Lung (tissue), 12 donors: ENCODE measurements around the gene AMBN. TPM values are rescaled to one million over a fixed set of nuclear protein-coding genes. Genes with fewer than 3 reads are reported as not detected.

Experiments
- ATAC-seq: fragments of 200-7000 bp; cut with Tn5 transposase; one replicate; pipeline ENCODE4 v1.9.1; 2020; ENCODE audit warnings: moderate number of reproducible peaks; ENCODE audit not compliant: insufficient read depth, low FRiP score
- DNase-seq, 3 donors: peaks; one replicate each; pipeline ENCODE4 v3.0.0-alpha.2; 2013 to 2017
- H3K27ac ChIP-seq, 2 donors: one replicate each; pipeline ENCODE4 v1.5.1; 2013; ENCODE audit warnings: mild to moderate bottlenecking in 2 of 2, moderate library complexity in 2 of 2, control low read depth in 1 of 2, inconsistent platforms in 1 of 2, low read depth in 1 of 2, low read length in 1 of 2
- H3K27me3 ChIP-seq, 3 donors: one replicate each; pipeline ENCODE4 v1.5.1; 2013; ENCODE audit warnings: low read length in 2 of 3; ENCODE audit not compliant: control insufficient read depth in 3 of 3, insufficient read depth in 3 of 3
- H3K36me3 ChIP-seq, 4 donors: one replicate each; pipeline ENCODE4 v1.5.1; 2013; ENCODE audit warnings: low read length in 4 of 4, mild to moderate bottlenecking in 1 of 4, moderate library complexity in 1 of 4; ENCODE audit not compliant: control insufficient read depth in 4 of 4, insufficient read depth in 4 of 4
- H3K4me1 ChIP-seq, 5 donors: one replicate each; pipeline ENCODE4 v1.5.1; 2013; ENCODE audit warnings: low read length in 5 of 5, mild to moderate bottlenecking in 2 of 5, moderate library complexity in 1 of 5; ENCODE audit not compliant: control insufficient read depth in 5 of 5, insufficient read depth in 5 of 5
- H3K4me3 ChIP-seq: one replicate; pipeline ENCODE4 v1.5.1; 2013; ENCODE audit warnings: mild to moderate bottlenecking, control low read depth, moderate library complexity
- H3K9ac ChIP-seq, 2 donors: one replicate each; pipeline ENCODE4 v1.5.1; 2013; ENCODE audit warnings: low read length in 2 of 2, control low read depth in 1 of 2; ENCODE audit not compliant: insufficient read depth in 1 of 2
- H3K9me3 ChIP-seq, 4 donors: one replicate each; pipeline ENCODE4 v1.5.1; 2013; ENCODE audit warnings: low read length in 3 of 4, mild to moderate bottlenecking in 1 of 4, moderate library complexity in 1 of 4; ENCODE audit not compliant: control insufficient read depth in 4 of 4, insufficient read depth in 3 of 4
- WGBS, 2 donors: extraction: QIAGEN DNeasy Blood & Tissue Kit; methylation state at CpG; one replicate each; pipeline ENCODE4 v1.1.7; 2013; 5-methylcytosine and 5-hydroxymethylcytosine counted together
- polyA plus RNA-seq, 2 donors: library from polyadenylated mRNA; stranded (reverse); fragments of 200-250 nt; gene quantifications; one replicate each; pipeline ENCODE4 v1.2.1, GENCODE V29; 2013
- total RNA-seq, 2 donors: library from RNA; depleted of rRNA in 1 of 2; stranded (reverse); fragments of >200 nt in 1 of 2; gene quantifications; one replicate each; pipeline ENCODE4 v1.2.1, GENCODE V29; 2014 to 2021
- TF ChIP-seq, protein P1 (sequence below): IDR thresholded peaks from 2 replicates; pipeline ENCODE4 v1.5.1; 2012; ENCODE audit warnings: mild to moderate bottlenecking; ENCODE audit errors: control extremely low read depth, extremely low read depth
- donor health status: control.
- donor health status: control.
- donor health status: Bipolar disorder and iron deficiency.
- donor health status: healthy.
- donor health status: DM: yes; HTN: yes; CAD: no.

The AMBN gene
- total and polyA plus RNA-seq, 4 donors = not detected

DNA sequence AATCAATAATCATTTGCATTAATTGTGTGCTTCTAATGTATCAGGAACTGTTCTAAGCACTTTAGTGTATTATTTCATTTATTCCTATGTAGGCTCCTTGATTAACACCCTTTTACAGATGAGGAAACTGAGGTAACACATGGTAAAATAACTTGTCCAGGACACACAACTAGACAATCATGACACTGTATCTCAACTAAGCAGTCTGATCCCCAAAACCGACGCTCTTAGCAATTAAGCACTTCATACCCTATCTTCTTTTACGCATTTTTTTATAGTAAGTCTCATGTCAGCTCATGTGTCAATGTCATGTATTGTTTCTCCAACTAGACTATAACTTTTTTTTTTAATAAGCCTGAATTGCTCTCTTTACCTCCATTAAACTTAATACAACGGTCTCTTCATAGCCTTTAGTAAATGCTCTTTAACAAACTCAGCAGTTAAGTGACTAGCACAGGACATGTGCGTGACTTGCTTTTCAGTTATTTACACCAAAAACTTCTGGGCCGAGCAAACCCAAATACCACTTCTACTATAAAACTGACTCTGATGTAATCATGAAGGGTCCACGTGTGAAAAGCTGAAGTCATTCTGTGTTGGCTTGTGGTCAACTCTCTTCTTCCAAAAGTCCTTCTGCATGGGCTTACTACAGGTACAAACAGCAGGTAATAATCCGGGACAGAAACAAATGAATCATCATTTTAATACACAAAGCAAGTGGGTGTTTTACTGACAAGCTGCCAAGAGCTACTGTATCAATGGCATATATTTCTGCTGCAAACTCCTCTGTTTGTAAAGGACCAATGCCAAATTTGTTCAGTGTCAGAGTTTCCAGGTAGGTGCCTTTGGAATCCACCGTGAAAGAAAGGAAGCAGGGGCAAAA is 7.9 kb upstream of the AMBN start:
- TF ChIP-seq, protein P1, sequence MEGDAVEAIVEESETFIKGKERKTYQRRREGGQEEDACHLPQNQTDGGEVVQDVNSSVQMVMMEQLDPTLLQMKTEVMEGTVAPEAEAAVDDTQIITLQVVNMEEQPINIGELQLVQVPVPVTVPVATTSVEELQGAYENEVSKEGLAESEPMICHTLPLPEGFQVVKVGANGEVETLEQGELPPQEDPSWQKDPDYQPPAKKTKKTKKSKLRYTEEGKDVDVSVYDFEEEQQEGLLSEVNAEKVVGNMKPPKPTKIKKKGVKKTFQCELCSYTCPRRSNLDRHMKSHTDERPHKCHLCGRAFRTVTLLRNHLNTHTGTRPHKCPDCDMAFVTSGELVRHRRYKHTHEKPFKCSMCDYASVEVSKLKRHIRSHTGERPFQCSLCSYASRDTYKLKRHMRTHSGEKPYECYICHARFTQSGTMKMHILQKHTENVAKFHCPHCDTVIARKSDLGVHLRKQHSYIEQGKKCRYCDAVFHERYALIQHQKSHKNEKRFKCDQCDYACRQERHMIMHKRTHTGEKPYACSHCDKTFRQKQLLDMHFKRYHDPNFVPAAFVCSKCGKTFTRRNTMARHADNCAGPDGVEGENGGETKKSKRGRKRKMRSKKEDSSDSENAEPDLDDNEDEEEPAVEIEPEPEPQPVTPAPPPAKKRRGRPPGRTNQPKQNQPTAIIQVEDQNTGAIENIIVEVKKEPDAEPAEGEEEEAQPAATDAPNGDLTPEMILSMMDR = no peak
- Histone ChIP-seq H3K36me3 (no peaks in the 10 kb centered on the region), H3K9ac (no peak overlapping the region), H3K4me1 (no peaks in the 10 kb centered on the region), H3K27me3 (no peaks in the 10 kb centered on the region), H3K9me3 (no peaks in the 10 kb centered on the region), H3K4me3 (no peak overlapping the region), H3K27ac (no peak overlapping the region)
- ATAC-seq = no peak
- WGBS, 2 donors = 59 to 71% methylated on average over 9 of the region's 9 CpGs
- DNase-seq = peak; percentile 20 to 65 (median 53)

DNA sequence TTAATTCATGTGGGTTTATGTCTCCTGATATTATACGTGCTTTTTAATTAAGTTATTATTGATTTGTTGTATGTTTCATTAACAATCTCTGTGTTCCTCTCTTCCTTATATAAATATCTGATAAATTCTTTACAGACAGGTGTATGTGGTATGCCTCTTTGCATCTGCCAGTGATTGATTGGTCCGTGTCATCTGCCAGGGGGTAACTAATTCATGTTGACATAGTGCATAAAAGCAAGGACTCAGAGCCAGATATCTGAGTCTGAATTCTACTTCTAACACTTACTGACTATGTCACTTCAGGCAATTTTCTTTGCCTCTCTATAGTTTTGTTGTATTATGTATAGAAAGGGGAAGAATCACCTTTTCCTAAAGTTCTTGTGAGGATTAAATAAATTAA is 5.2 kb upstream of the AMBN start:
- TF ChIP-seq, protein P1 = no peak

DNA sequence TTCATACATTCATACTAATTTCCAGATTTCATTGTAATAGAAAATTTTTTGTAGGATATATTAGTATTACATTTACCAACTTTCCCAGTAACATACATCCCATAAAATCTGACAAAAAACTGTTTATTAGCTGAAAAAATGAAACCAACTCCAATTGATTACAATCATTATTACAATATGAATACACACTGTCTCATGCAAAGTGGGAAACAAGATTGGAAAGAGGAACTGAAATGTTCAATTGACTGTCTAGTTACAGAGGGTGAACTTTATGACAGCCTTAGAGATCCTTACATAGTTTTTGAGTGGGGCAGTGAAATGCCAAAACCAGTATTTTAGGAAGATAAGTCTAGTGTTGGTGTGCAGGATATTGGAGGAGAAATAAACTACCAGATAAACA is 2.3 kb upstream of the AMBN start:
- TF ChIP-seq, protein P1 = no peak
- no peak for DNase-seq

More for the DNA sequence above, 5.2 kb upstream of the AMBN start:
- 77 to 92% methylated on average over 2 of the region's 2 CpGs for WGBS, 2 donors
- no peak overlapping the region for H3K9ac ChIP-seq
- no peak for DNase-seq
- H3K4me3 ChIP-seq = no peak overlapping the region
- no peaks in the 10 kb centered on the region for H3K36me3 ChIP-seq
- H3K4me1 ChIP-seq = no peaks in the 10 kb centered on the region
- no peak overlapping the region for H3K27ac ChIP-seq
- H3K9me3 ChIP-seq = no peaks in the 10 kb centered on the region
- no peaks in the 10 kb centered on the region for H3K27me3 ChIP-seq
- ATAC-seq = no peak

More for the DNA sequence above, 2.3 kb upstream of the AMBN start:
- Histone ChIP-seq H3K4me1 (peaks cover 0 to 4% (median 0%) of the 10 kb centered on the region in 5 donors), H3K9ac (no peak overlapping the region), H3K4me3 (no peak overlapping the region), H3K27ac (no peak overlapping the region), H3K9me3 (no peaks in the 10 kb centered on the region), H3K27me3 (no peaks in the 10 kb centered on the region), H3K36me3 (no peaks in the 10 kb centered on the region)
- ATAC-seq = no peak
